IMR-90 (cell line): ENCODE measurements around the gene ARHGAP45. TPM values are rescaled to one million over a fixed set of nuclear protein-coding genes. Genes with fewer than 3 reads are reported as not detected.
A peak's percentile ranks its signal among the peaks of the same experiment; 100 is the strongest.

ENCODE experiments used
- ATAC-seq: fragments of 200-7000 bp; cut with Tn5 transposase; 2 replicates; pipeline ENCODE4 v1.9.1; 2020; ENCODE audit warnings: low read depth, mild to moderate bottlenecking, moderate library complexity
- BruUV-seq: library from RNA; stranded (reverse); fragments of 400-500 nt; replicated peaks from 2 replicates; lab custom pipeline; 2021; lab: Mats Ljungman, UMichigan
- CTCF ChIA-PET: fragments of 300-600 bp; formaldehyde crosslinking; extraction: SDS; loops from one replicate; lab custom pipeline; 2021; ENCODE audit warnings: antibody characterized with exemption; lab: Yijun Ruan, JAX
- POLR2A ChIA-PET: fragments of 300-600 bp; sonication (Branson Sonifier 250); formaldehyde crosslinking; loops from one replicate; lab custom pipeline; 2022; ENCODE audit warnings: antibody characterized with exemption; ENCODE audit not compliant: unreplicated experiment; lab: Charles Lee
- DNase-seq: peaks from one replicate; pipeline ENCODE4 v3.0.0; 2013
- H2AFZ ChIP-seq: replicated peaks from 2 replicates; pipeline ENCODE3; 2013; ENCODE audit warnings: low read length, mild to moderate bottlenecking; ENCODE audit not compliant: poor library complexity
- H2AK5ac ChIP-seq: 2 replicates; pipeline ENCODE4 v1.6.1; 2013; ENCODE audit warnings: low read depth, low read length, inconsistent platforms
- H2AK9ac ChIP-seq: replicated peaks from 2 replicates; pipeline ENCODE3; 2013; ENCODE audit warnings: mild to moderate bottlenecking, low read depth, low read length, moderate library complexity; ENCODE audit not compliant: poor library complexity
- H2BK120ac ChIP-seq: 2 replicates; pipeline ENCODE4 v1.6.1; 2013; ENCODE audit warnings: low read depth, low read length, inconsistent platforms
- H2BK15ac ChIP-seq: 3 replicates; pipeline ENCODE4 v1.6.1; 2013; ENCODE audit warnings: low read depth, low read length, inconsistent platforms
- H2BK20ac ChIP-seq: 2 replicates; pipeline ENCODE4 v1.6.1; 2013; ENCODE audit warnings: low read depth, mild to moderate bottlenecking, inconsistent platforms, low read length, moderate library complexity
- H2BK5ac ChIP-seq: 2 replicates; pipeline ENCODE4 v1.6.1; 2013; ENCODE audit warnings: mild to moderate bottlenecking, low read depth, low read length, inconsistent platforms; ENCODE audit not compliant: poor library complexity, severe bottlenecking
- H3K14ac ChIP-seq: replicated peaks from 2 replicates; pipeline ENCODE4 v1.6.1; 2013; ENCODE audit warnings: low read depth, low read length, inconsistent platforms
- H3K18ac ChIP-seq: 2 replicates; pipeline ENCODE4 v1.6.1; 2013; ENCODE audit warnings: low read depth, low read length, control low read depth
- H3K23ac ChIP-seq: 2 replicates; pipeline ENCODE4 v1.6.1; 2013; ENCODE audit warnings: low read depth, low read length, inconsistent platforms
- H3K27ac ChIP-seq: 2 replicates; pipeline ENCODE4 v1.5.1; 2013; ENCODE audit warnings: mild to moderate bottlenecking, control low read depth, low read length; ENCODE audit not compliant: insufficient read depth
- H3K27me3 ChIP-seq: 2 replicates; pipeline ENCODE4 v1.6.1; 2013; ENCODE audit warnings: low read length; ENCODE audit not compliant: control insufficient read depth, insufficient read depth
- H3K36me3 ChIP-seq: 2 replicates; pipeline ENCODE4 v1.6.1; 2013; ENCODE audit warnings: low read length, mixed read lengths; ENCODE audit not compliant: control insufficient read depth, insufficient read depth
- H3K4ac ChIP-seq: 2 replicates; pipeline ENCODE4 v1.6.1; 2013; ENCODE audit warnings: low read depth, low read length, inconsistent platforms
- H3K4me1 ChIP-seq: 2 replicates; pipeline ENCODE4 v1.6.1; 2013; ENCODE audit warnings: low read length, mixed read lengths; ENCODE audit not compliant: control insufficient read depth, insufficient read depth
- H3K4me2 ChIP-seq: 2 replicates; pipeline ENCODE4 v1.6.1; 2013; ENCODE audit warnings: low read depth, mild to moderate bottlenecking, control low read depth, low read length, moderate library complexity
- H3K4me3 ChIP-seq: 2 replicates; pipeline ENCODE4 v1.5.1; 2013; ENCODE audit warnings: low read depth, mild to moderate bottlenecking, control low read depth, low read length, moderate library complexity; ENCODE audit not compliant: insufficient read depth
- H3K56ac ChIP-seq: 2 replicates; pipeline ENCODE4 v1.6.1; 2013; ENCODE audit warnings: low read length, inconsistent platforms; ENCODE audit not compliant: insufficient read depth; ENCODE audit errors: extremely low read depth
- H3K79me1 ChIP-seq, 2 experiments: 2 replicates each; pipeline ENCODE4 v1.6.1; 2013; ENCODE audit warnings: low read length in 2 of 2, inconsistent platforms in 1 of 2, low read depth in 1 of 2
- H3K9ac ChIP-seq: 2 replicates; pipeline ENCODE4 v1.6.1; 2013; ENCODE audit warnings: low read depth, low read length, control low read depth
- H3K9me1 ChIP-seq: 2 replicates; pipeline ENCODE4 v1.6.1; 2013; ENCODE audit warnings: low read length, inconsistent platforms; ENCODE audit not compliant: insufficient read depth
- H3K9me3 ChIP-seq: 2 replicates; pipeline ENCODE4 v1.6.1; 2013; ENCODE audit warnings: low read length; ENCODE audit not compliant: control insufficient read depth, insufficient read depth
- H4K20me1 ChIP-seq: 2 replicates; pipeline ENCODE4 v1.6.1; 2013; ENCODE audit warnings: low read length, inconsistent platforms; ENCODE audit not compliant: insufficient read depth
- H4K5ac ChIP-seq: 2 replicates; pipeline ENCODE4 v1.6.1; 2013; ENCODE audit warnings: mild to moderate bottlenecking, low read depth, low read length, control low read depth
- H4K8ac ChIP-seq, 2 experiments: 2 replicates each; pipeline ENCODE4 v1.6.1; 2013; ENCODE audit warnings: low read depth in 2 of 2, low read length in 2 of 2, control low read depth in 1 of 2, inconsistent platforms in 1 of 2
- H4K91ac ChIP-seq: 2 replicates; pipeline ENCODE4 v1.6.1; 2013; ENCODE audit warnings: low read depth, low read length, inconsistent platforms; ENCODE audit not compliant: insufficient read depth
- CEBPB ChIP-seq: IDR thresholded peaks from 2 replicates; pipeline ENCODE4 v1.6.1; 2012; ENCODE audit warnings: low read depth, low read length, improper control_type of control experiment
- MAZ ChIP-seq: IDR thresholded peaks from 2 replicates; pipeline ENCODE4 v1.6.1; 2012; ENCODE audit warnings: low read depth, mild to moderate bottlenecking, low read length, improper control_type of control experiment, moderate library complexity, borderline replicate concordance
- RFX5 ChIP-seq: IDR thresholded peaks from 2 replicates; pipeline ENCODE4 v1.8.0; 2012; ENCODE audit warnings: low read depth, mild to moderate bottlenecking, low read length, moderate library complexity
- WGBS, 2 experiments: methylation state at CpG; one replicate each; pipeline versions ENCODE4 v1.1.5 to v1.1.7; 2013; ENCODE audit warnings: missing lambda C conversion rate in 2 of 2; ENCODE audit not compliant: insufficient read length in 1 of 2; ENCODE audit errors: extremely low coverage in 2 of 2; 5-methylcytosine and 5-hydroxymethylcytosine counted together
- dilution Hi-C: fragments of 300-500 bp; cut with HindIII; formaldehyde crosslinking; loops from one replicate; pipeline ENCODE4 v1.14.3; 2018; ENCODE audit warnings: low sequenced_read_pairs; ENCODE audit not compliant: unreplicated experiment
- in situ Hi-C: fragments of 300-500 bp; cut with MboI; formaldehyde crosslinking; loops from 3 replicates; pipeline ENCODE4 v1.14.3; 2019; ENCODE audit warnings: low sequenced_read_pairs, inconsistent platforms, mixed read lengths
- intact Hi-C: fragments of 100-400 bp; cut with micrococcal nuclease; formaldehyde crosslinking; loops from 2 replicates; pipeline ENCODE4 v1.10.0; 2022
- polyA plus RNA-seq, 3 experiments: library from polyadenylated mRNA; depleted of rRNA; stranded (reverse); fragments of >200 nt; gene quantifications; 2 replicates each; pipeline ENCODE4 v1.2.3, GENCODE V29; 2012; ENCODE audit warnings: low replicate concordance in 1 of 3
- total RNA-seq: library from RNA; depleted of rRNA; stranded (reverse); fragments of >200 nt; gene quantifications from 2 replicates; pipeline ENCODE4 v1.2.3, GENCODE V29; 2012
- TF ChIP-seq, protein P1 (sequence below): conservative IDR thresholded peaks from 2 replicates; pipeline ENCODE4 v1.5.1; 2012; ENCODE audit warnings: mild to moderate bottlenecking, low read depth, low read length, improper control_type of control experiment

Gene ARHGAP45
- total and polyA plus RNA-seq, 2 of the 4 experiments (the other 2 are of a cell fraction), result 1.3 to 1.7 TPM

DNA sequence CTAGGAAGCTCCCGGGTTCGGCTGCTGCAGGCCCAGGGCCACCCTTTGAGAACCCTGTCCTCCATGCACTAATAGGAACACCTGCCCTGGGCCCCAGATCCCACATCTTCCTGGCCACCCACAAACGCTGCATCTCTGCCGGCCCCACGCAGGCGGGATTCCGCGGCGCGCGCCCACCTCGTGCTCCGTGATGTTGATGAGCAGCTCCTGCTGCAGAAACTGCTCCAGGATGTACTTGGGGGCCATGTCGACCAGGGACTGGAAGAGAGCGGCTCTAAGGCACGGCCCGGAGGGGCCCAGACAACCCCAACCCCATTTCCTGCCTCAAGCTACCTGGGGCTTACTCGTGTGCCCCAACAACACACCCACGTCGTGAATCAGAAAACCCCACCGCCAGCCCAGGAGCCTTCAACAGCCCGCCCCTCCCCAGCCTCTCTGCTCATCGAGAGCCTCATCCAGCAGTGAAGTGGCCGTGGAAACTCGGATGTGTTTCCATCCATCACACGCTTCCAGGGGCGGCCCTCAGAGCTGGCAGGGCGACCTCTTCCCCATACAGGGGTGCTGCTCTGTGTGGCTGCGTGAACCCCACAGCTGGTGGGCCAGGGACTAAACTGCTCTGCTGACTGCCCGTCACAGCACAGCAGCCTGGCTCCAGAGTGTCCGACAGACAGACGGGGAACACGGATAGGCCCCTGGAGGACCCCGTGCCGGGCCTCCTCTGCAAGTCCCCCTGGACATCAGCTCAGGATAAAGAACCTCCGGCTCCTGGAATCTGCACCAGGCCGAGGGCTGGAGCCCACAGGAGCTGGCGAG is 24.0 kb downstream of the ARHGAP45 start:
- Histone ChIP-seq H3K56ac (no peak overlapping the region), H3K36me3 (peaks cover 44% of the 10 kb centered on the region), H2AK5ac (no peak overlapping the region), H3K4me1 (peaks cover 5% of the 10 kb centered on the region; the same call in 1 of the 2 replicates), H3K9me3 (no peaks in the 10 kb centered on the region), H2BK15ac (no peak overlapping the region), H4K5ac (no peak overlapping the region), H2BK120ac (no peak overlapping the region), H3K9ac (no peak overlapping the region), H2AFZ (no peak overlapping the region), H3K9me1 (peaks cover 5% of the 10 kb centered on the region; the same call in 1 of the 2 replicates), H3K18ac (no peak overlapping the region), H3K4me2 (no peak overlapping the region), H2AK9ac (peak overlapping the region; percentile 24), H3K79me1 (peaks cover 3 to 28% of the 10 kb centered on the region in 2 experiments; a peak in 2 of 4 replicates), H3K4me3 (no peak overlapping the region), H3K27me3 (no peaks in the 10 kb centered on the region), H2BK20ac (no peak overlapping the region), H4K91ac (no peak overlapping the region), H4K8ac (no peak overlapping the region), H3K4ac (no peak overlapping the region), H3K14ac (no peak overlapping the region), H2BK5ac (no peak overlapping the region), H3K27ac (no peak overlapping the region), H4K20me1 (peaks cover 28% of the 10 kb centered on the region), H3K23ac (no peak overlapping the region)
- ChIA-PET CTCF (no interaction called here), POLR2A (interaction anchor here (0.7 kb wide), 1 partner anchor 176 kb away, joined by 3 read pairs; no protein-coding TSS in a partner anchor)
- in situ Hi-C loops, result no loop called here
- dilution Hi-C loops, result no loop called here
- intact Hi-C loops, result no loop called here
- no TSS peak for BruUV-seq
- DNase-seq (no peak), ATAC-seq (no peak)
- TF ChIP-seq RFX5 (no peak), CEBPB (no peak), MAZ (no peak)
- TF ChIP-seq, protein P1, sequence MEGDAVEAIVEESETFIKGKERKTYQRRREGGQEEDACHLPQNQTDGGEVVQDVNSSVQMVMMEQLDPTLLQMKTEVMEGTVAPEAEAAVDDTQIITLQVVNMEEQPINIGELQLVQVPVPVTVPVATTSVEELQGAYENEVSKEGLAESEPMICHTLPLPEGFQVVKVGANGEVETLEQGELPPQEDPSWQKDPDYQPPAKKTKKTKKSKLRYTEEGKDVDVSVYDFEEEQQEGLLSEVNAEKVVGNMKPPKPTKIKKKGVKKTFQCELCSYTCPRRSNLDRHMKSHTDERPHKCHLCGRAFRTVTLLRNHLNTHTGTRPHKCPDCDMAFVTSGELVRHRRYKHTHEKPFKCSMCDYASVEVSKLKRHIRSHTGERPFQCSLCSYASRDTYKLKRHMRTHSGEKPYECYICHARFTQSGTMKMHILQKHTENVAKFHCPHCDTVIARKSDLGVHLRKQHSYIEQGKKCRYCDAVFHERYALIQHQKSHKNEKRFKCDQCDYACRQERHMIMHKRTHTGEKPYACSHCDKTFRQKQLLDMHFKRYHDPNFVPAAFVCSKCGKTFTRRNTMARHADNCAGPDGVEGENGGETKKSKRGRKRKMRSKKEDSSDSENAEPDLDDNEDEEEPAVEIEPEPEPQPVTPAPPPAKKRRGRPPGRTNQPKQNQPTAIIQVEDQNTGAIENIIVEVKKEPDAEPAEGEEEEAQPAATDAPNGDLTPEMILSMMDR, result no peak
- 95% methylated on average over 23 of the region's 38 CpGs; no CpG with 5 or more reads in 1 of the 2 experiments for WGBS, 2 experiments
